DMS 273 (cell line): ENCODE data around the gene C1orf53.

ENCODE experiments used
- DNase-seq: peaks from one replicate; lab custom pipeline; 2025; ENCODE audit not compliant: unreplicated experiment; lab: John Stamatoyannopoulos, UW

Gene C1orf53

DNA sequence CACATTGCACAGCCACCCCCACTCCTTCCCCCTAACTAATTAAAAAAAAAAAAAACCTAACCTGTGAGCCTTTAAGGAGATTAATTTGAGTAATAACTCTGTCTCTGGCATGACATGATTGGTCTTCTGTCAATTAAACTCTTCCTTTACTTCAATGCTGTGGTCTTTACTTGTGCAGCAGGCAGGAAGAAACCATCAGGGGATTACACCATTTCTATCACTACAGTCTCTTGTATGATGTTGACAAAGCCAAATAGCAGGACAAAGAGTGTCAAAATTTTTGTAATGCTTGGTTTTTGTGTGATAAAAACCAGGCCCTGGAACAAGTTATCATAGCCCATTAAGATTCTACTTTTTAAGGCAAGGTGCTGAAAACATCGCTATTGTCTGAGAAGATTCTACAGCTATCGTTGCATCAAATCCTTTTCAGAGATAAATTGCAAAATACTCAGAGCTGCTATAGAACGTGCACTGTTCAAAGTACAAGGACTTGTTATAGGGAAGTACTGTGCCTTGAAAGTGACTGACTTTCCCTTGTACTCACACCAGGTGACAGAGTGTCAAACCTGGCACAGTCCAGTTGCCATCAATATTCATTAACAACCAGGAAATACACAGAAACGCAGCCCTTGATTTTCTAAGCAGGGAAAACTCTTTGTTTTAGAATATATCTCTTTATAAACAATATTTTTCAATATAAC is 52.4 kb downstream of the C1orf53 start:
- no peak for DNase-seq

DNA sequence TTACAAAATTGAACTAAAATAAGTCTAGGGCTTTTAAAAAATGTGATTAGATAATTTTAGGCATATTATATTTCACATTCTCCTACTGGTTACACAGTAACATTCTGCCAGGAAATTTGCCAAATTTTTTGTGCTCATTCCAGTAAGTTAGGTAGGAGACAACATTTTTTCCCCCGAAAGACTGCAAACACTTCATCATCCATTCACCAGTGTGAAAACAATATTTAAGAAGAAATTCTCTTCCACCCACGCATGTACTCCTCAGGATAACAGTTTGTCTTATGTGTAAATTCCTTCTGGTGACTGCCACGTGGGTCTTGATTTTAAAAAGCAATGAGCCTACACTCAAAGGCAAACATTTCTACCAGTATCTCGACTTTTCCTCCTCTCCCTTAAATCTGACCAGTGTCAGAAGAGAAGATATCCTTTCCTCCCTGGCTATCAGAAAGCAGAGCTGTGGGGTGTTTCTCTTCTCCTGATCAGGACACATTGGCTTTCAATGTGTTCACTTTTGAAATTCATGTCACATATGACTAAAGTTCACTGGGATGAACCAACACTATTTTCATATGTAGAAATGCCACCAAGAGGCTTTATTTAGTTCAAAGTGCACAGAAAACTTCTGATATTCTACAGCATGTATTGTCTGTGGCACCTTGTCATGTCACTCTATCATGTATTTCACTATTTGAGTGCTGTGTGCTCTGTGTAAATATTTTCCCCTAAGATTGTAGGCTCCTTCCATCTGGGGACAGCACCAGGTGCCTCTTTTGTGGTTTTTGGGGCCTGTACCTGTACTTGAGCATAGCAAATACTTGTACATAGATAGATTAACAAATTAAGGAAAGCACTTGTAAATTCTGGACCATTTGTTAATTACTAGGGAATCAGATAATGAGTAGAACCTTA is 53.3 kb downstream of the C1orf53 start:
- no peak for DNase-seq
